Ishikawa (cell line): ENCODE measurements around the gene MYO5C.

Source experiments
- CEBPB ChIP-seq: IDR thresholded peaks from 2 replicates; pipeline ENCODE4 v1.6.1; 2012
- CREB1 ChIP-seq: IDR thresholded peaks from 2 replicates; pipeline ENCODE4 v1.6.1; 2012; ENCODE audit warnings: low read depth
- EP300 ChIP-seq: IDR thresholded peaks from 2 replicates; pipeline ENCODE4 v1.6.1; 2012; ENCODE audit warnings: borderline replicate concordance
- FOXM1 ChIP-seq: IDR thresholded peaks from 2 replicates; pipeline ENCODE4 v1.6.1; 2012; ENCODE audit warnings: low read depth, borderline replicate concordance
- NFIC ChIP-seq: IDR thresholded peaks from 2 replicates; pipeline ENCODE4 v1.6.1; 2012
- TAF1 ChIP-seq: IDR thresholded peaks from 2 replicates; pipeline ENCODE4 v1.6.1; 2012; ENCODE audit warnings: low read depth, mild to moderate bottlenecking
- TF ChIP-seq, protein P1 (sequence below): IDR thresholded peaks from 2 replicates; pipeline ENCODE4 v1.6.1; 2012; ENCODE audit warnings: low read depth, mild to moderate bottlenecking

GRCh38 chr15:52287114-52287513, 8.5 kb downstream of the MYO5C start:
- TF ChIP-seq NFIC = no peak
- TF ChIP-seq, protein P1, sequence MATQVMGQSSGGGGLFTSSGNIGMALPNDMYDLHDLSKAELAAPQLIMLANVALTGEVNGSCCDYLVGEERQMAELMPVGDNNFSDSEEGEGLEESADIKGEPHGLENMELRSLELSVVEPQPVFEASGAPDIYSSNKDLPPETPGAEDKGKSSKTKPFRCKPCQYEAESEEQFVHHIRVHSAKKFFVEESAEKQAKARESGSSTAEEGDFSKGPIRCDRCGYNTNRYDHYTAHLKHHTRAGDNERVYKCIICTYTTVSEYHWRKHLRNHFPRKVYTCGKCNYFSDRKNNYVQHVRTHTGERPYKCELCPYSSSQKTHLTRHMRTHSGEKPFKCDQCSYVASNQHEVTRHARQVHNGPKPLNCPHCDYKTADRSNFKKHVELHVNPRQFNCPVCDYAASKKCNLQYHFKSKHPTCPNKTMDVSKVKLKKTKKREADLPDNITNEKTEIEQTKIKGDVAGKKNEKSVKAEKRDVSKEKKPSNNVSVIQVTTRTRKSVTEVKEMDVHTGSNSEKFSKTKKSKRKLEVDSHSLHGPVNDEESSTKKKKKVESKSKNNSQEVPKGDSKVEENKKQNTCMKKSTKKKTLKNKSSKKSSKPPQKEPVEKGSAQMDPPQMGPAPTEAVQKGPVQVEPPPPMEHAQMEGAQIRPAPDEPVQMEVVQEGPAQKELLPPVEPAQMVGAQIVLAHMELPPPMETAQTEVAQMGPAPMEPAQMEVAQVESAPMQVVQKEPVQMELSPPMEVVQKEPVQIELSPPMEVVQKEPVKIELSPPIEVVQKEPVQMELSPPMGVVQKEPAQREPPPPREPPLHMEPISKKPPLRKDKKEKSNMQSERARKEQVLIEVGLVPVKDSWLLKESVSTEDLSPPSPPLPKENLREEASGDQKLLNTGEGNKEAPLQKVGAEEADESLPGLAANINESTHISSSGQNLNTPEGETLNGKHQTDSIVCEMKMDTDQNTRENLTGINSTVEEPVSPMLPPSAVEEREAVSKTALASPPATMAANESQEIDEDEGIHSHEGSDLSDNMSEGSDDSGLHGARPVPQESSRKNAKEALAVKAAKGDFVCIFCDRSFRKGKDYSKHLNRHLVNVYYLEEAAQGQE = no peak
- no peak for TF ChIP-seq TAF1
- no peak for TF ChIP-seq FOXM1
- TF ChIP-seq CREB1 = no peak
- TF ChIP-seq CEBPB = no peak
- TF ChIP-seq EP300 = no peak
